GM13976 (cell line): ENCODE measurements around the gene RBP3.
A peak's percentile ranks its signal among the peaks of the same experiment; 100 is the strongest.

Source experiments
- DNase-seq: peaks from one replicate; pipeline ENCODE4 v3.0.0; 2012; ENCODE audit warnings: low spot score
- in situ Hi-C: fragments of 300-500 bp; cut with MboI; formaldehyde crosslinking; loops from one replicate; pipeline ENCODE4 v1.12.0; 2022; ENCODE audit warnings: low sequenced_read_pairs, mixed read lengths, inconsistent platforms; ENCODE audit not compliant: unreplicated experiment
- TF ChIP-seq, protein P1 (sequence below): IDR thresholded peaks from 2 replicates; pipeline ENCODE4 v1.5.1; 2012; ENCODE audit warnings: borderline replicate concordance, mild to moderate bottlenecking; ENCODE audit not compliant: insufficient read depth; ENCODE audit errors: extremely low read depth, missing control alignments, control extremely low read depth

The RBP3 gene

DNA sequence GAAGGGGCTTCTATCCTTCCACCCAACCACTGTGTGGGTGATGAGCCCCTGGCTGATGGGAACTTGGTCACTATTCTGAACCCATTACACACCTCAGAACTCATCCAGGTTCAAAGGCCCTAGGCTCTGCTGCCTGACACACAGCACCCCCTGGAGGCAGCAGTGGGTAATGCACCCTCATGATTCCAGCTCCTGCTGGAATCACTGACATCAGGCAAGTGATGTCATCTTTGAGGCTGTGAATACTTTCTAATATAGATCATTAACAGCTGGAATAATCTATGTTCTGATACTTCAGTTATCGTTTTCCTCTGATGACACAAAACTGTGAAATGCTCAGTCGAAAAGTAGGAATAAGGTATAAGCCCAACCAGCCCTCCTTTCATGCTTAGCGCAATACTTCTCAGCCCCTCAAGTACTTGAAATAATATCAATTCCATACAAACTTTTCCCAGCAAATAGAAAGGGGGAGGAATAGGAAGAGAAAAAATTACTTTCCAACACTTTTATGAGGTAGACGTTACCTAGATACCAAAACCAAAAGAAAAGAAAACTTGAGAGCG lies 7.5 kb upstream of the RBP3 start:
- TF ChIP-seq, protein P1, sequence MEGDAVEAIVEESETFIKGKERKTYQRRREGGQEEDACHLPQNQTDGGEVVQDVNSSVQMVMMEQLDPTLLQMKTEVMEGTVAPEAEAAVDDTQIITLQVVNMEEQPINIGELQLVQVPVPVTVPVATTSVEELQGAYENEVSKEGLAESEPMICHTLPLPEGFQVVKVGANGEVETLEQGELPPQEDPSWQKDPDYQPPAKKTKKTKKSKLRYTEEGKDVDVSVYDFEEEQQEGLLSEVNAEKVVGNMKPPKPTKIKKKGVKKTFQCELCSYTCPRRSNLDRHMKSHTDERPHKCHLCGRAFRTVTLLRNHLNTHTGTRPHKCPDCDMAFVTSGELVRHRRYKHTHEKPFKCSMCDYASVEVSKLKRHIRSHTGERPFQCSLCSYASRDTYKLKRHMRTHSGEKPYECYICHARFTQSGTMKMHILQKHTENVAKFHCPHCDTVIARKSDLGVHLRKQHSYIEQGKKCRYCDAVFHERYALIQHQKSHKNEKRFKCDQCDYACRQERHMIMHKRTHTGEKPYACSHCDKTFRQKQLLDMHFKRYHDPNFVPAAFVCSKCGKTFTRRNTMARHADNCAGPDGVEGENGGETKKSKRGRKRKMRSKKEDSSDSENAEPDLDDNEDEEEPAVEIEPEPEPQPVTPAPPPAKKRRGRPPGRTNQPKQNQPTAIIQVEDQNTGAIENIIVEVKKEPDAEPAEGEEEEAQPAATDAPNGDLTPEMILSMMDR, result peak; percentile 94
- in situ Hi-C loops, result no loop called here
- DNase-seq, result peak; percentile 83

- in situ Hi-C loops, result no loop called here
- DNase-seq, result no peak
- TF ChIP-seq, protein P1, result no peak
These were observed 2.9 kb upstream of the RBP3 start for GRCh38 chr10:47344996-47345870.

DNA sequence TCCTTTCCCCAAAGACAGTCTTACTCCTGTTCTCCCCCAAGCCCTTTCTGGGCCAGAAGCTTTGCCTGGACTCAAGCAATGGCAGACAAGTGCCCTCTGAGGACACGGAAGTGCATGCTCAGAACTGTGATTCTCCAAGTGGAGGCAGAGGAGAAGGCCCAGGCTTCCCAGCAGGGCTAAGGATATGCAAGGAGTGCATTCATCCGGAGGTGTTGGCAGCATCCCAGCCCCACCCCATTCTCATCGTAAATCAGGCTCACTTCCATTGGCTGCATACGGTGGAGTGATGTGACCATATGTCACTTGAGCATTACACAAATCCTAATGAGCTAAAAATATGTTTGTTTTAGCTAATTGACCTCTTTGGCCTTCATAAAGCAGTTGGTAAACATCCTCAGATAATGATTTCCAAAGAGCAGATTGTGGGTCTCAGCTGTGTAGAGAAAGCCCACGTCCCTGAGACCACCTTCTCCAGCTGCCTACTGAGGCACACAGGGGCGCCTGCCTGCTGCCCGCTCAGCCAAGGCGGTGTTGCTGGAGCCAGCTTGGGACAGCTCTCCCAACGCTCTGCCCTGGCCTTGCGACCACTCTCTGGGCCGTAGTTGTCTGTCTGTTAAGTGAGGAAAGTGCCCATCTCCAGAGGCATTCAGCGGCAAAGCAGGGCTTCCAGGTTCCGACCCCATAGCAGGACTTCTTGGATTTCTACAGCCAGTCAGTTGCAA lies 1.4 kb upstream of the RBP3 start:
- TF ChIP-seq, protein P1, result no peak
- DNase-seq, result no peak
- in situ Hi-C loops, result no loop called here

GRCh38 chr10:47347303-47347675 lies 874 bp upstream of the RBP3 start:
- in situ Hi-C loops, result no loop called here
- TF ChIP-seq, protein P1, result no peak
- no peak for DNase-seq

- in situ Hi-C loops, result no loop called here
- TF ChIP-seq, protein P1, result no peak
These were observed 703 bp downstream of the RBP3 start for GRCh38 chr10:47348661-47349470.

DNA sequence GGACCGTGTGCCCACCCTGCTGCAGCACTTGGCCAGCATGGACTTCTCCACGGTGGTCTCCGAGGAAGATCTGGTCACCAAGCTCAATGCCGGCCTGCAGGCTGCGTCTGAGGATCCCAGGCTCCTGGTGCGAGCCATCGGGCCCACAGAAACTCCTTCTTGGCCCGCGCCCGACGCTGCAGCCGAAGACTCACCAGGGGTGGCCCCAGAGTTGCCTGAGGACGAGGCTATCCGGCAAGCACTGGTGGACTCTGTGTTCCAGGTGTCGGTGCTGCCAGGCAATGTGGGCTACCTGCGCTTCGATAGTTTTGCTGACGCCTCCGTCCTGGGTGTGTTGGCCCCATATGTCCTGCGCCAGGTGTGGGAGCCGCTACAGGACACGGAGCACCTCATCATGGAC lies 1.4 kb downstream of the RBP3 start:
- DNase-seq, result no peak
- in situ Hi-C loops, result no loop called here
- TF ChIP-seq, protein P1, result no peak

More at GRCh38 chr10:47348661-47349470, 703 bp downstream of the RBP3 start:
- no peak for DNase-seq
